ENCODE results near the gene IZUMO4. TPM values are rescaled to one million over a fixed set of nuclear protein-coding genes. Genes with fewer than 3 reads are reported as not detected.

The IZUMO4 gene
- total and polyA plus RNA-seq, 10 of the 15 experiments (the other 5 are each of a cell fraction or from before 2014, with no cell fraction given), result 0.53 to 27.1 (median 7.5) TPM

DNA sequence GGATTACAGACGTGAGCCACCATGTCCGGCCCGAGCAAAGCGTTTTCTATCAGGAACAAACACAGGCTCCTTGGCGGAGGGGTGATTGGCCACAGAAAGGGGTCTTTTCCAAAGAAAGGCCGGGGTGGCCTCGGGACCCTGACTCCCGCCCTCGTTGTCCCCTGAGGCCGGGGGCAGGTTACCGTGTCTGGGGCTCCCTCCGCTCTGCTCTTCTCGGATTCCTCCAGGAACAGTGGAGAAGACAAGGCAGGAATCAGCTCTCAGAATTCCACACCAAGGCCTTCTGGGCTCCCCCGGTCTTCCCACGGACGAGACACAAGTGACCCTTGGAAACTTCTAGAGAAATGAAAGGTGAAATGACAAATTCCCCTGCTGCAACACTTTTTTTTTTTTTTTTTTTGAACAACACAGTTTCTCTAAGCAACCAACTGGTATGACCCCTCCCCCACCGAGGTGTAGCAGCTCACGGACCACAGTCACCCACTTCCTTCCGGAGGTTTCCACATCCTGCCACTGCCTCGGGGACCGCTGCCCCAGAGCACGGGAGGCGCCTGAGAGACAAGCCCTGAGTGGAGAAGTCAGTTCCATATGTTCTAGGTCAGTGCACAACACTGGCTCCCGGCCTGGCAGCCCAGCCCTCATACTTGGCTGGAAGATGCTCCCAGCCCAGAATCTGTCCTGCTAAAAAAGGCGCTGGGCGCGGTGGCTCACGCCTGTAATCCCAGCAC, 11.6 kb upstream of the IZUMO4 start (continued):
- no peak for TF ChIP-seq SUZ12 (IDR thresholded peaks at IDR 0.05; ENCODE audit: unreplicated experiment)
- peak; percentile 23 for TF ChIP-seq SIX5 (IDR thresholded peaks at IDR 0.05; ENCODE audit: low read depth, low read length, severe bottlenecking)
- TF ChIP-seq, protein P1, sequence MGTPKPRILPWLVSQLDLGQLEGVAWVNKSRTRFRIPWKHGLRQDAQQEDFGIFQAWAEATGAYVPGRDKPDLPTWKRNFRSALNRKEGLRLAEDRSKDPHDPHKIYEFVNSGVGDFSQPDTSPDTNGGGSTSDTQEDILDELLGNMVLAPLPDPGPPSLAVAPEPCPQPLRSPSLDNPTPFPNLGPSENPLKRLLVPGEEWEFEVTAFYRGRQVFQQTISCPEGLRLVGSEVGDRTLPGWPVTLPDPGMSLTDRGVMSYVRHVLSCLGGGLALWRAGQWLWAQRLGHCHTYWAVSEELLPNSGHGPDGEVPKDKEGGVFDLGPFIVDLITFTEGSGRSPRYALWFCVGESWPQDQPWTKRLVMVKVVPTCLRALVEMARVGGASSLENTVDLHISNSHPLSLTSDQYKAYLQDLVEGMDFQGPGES (IDR thresholded peaks at IDR 0.05), result no peak
- no peak for TF ChIP-seq KAT2A (conservative IDR thresholded peaks at IDR 0.05; ENCODE audit: control insufficient read depth, low read depth, low read length)
- peak in 1 of 2 experiments; percentile 76; a peak in 2 of 3 replicates for TF ChIP-seq EGR1 (IDR thresholded peaks at IDR 0.05; ENCODE audit: borderline replicate concordance in 1 of 2, low read depth in 2 of 2, low read length in 2 of 2)
- TF ChIP-seq ZZZ3 (IDR thresholded peaks at IDR 0.05; ENCODE audit: control insufficient read depth, insufficient read length, low read depth), result no peak
- TF ChIP-seq, protein P2, sequence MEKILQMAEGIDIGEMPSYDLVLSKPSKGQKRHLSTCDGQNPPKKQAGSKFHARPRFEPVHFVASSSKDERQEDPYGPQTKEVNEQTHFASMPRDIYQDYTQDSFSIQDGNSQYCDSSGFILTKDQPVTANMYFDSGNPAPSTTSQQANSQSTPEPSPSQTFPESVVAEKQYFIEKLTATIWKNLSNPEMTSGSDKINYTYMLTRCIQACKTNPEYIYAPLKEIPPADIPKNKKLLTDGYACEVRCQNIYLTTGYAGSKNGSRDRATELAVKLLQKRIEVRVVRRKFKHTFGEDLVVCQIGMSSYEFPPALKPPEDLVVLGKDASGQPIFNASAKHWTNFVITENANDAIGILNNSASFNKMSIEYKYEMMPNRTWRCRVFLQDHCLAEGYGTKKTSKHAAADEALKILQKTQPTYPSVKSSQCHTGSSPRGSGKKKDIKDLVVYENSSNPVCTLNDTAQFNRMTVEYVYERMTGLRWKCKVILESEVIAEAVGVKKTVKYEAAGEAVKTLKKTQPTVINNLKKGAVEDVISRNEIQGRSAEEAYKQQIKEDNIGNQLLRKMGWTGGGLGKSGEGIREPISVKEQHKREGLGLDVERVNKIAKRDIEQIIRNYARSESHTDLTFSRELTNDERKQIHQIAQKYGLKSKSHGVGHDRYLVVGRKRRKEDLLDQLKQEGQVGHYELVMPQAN (conservative IDR thresholded peaks at IDR 0.05), result peak; percentile 66
- TF ChIP-seq RCOR1 (conservative IDR thresholded peaks at IDR 0.05; ENCODE audit: low read depth, low read length), result peak; percentile 85
- peak; percentile 93 for TF ChIP-seq MXI1 (IDR thresholded peaks at IDR 0.05; ENCODE audit: low read depth, low read length)
- no peak for TF ChIP-seq PAX8 (IDR thresholded peaks at IDR 0.05)
- peak; percentile 89 for TF ChIP-seq KLF5 (IDR thresholded peaks at IDR 0.05; ENCODE audit: partially characterized antibody)
- TF ChIP-seq LARP7 (IDR thresholded peaks at IDR 0.05), result peak; percentile 70
- TF ChIP-seq TAF1 (IDR thresholded peaks at IDR 0.05; ENCODE audit: borderline replicate concordance, low read depth, low read length), result peak; percentile 92
- TF ChIP-seq IKZF2 (IDR thresholded peaks at IDR 0.05), result peak; percentile 95 to 97
- peak; percentile 93; the same call in 1 of the 2 replicates for TF ChIP-seq MTA3 (IDR thresholded peaks at IDR 0.05; ENCODE audit: borderline replicate concordance, low read length)
- TF ChIP-seq CHD2 (IDR thresholded peaks at IDR 0.05; ENCODE audit: borderline replicate concordance, low read depth, low read length), result peak; percentile 94
- no peak for TF ChIP-seq EZH2 (IDR thresholded peaks at IDR 0.05; ENCODE audit: borderline replicate concordance, control insufficient read depth, low read depth, low read length)
- no peak; the same call in 1 of the 2 replicates for TF ChIP-seq SMC3 (IDR thresholded peaks at IDR 0.05; ENCODE audit: borderline replicate concordance, low read length)
- TF ChIP-seq, protein P3, sequence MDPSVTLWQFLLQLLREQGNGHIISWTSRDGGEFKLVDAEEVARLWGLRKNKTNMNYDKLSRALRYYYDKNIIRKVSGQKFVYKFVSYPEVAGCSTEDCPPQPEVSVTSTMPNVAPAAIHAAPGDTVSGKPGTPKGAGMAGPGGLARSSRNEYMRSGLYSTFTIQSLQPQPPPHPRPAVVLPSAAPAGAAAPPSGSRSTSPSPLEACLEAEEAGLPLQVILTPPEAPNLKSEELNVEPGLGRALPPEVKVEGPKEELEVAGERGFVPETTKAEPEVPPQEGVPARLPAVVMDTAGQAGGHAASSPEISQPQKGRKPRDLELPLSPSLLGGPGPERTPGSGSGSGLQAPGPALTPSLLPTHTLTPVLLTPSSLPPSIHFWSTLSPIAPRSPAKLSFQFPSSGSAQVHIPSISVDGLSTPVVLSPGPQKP (IDR thresholded peaks at IDR 0.05; ENCODE audit: low read depth, low read length), result peak; percentile 92
- TF ChIP-seq BCL11A (IDR thresholded peaks at IDR 0.05; ENCODE audit: low read depth, low read length), result peak; percentile 94
- TF ChIP-seq, protein P4, sequence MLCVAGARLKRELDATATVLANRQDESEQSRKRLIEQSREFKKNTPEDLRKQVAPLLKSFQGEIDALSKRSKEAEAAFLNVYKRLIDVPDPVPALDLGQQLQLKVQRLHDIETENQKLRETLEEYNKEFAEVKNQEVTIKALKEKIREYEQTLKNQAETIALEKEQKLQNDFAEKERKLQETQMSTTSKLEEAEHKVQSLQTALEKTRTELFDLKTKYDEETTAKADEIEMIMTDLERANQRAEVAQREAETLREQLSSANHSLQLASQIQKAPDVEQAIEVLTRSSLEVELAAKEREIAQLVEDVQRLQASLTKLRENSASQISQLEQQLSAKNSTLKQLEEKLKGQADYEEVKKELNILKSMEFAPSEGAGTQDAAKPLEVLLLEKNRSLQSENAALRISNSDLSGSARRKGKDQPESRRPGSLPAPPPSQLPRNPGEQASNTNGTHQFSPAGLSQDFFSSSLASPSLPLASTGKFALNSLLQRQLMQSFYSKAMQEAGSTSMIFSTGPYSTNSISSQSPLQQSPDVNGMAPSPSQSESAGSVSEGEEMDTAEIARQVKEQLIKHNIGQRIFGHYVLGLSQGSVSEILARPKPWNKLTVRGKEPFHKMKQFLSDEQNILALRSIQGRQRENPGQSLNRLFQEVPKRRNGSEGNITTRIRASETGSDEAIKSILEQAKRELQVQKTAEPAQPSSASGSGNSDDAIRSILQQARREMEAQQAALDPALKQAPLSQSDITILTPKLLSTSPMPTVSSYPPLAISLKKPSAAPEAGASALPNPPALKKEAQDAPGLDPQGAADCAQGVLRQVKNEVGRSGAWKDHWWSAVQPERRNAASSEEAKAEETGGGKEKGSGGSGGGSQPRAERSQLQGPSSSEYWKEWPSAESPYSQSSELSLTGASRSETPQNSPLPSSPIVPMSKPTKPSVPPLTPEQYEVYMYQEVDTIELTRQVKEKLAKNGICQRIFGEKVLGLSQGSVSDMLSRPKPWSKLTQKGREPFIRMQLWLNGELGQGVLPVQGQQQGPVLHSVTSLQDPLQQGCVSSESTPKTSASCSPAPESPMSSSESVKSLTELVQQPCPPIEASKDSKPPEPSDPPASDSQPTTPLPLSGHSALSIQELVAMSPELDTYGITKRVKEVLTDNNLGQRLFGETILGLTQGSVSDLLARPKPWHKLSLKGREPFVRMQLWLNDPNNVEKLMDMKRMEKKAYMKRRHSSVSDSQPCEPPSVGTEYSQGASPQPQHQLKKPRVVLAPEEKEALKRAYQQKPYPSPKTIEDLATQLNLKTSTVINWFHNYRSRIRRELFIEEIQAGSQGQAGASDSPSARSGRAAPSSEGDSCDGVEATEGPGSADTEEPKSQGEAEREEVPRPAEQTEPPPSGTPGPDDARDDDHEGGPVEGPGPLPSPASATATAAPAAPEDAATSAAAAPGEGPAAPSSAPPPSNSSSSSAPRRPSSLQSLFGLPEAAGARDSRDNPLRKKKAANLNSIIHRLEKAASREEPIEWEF (IDR thresholded peaks at IDR 0.05; ENCODE audit: insufficient replicate concordance, low read depth, low read length), result peak; percentile 47

Data from GM12878 (cell line).